K562 (cell line): ENCODE measurements around the gene MYL12B. TPM values are rescaled to one million over a fixed set of nuclear protein-coding genes. Genes with fewer than 3 reads are reported as not detected.

Source experiments
- CEBPG ChIP-seq, 3 experiments: fragments of 200-800 bp in 1 of 3; sonication (Bioruptor generic) in 1 of 3; sonication (generic) in 1 of 3; formaldehyde crosslinking in 1 of 3; IDR thresholded peaks in 2 of 3; conservative IDR thresholded peaks in 1 of 3; 2 replicates each; pipeline versions ENCODE4 v1.6.1 to v1.8.0; 2016 to 2022; ENCODE audit warnings: missing compliant biosample characterization in 2 of 3, missing genetic modification characterization in 2 of 3, mild to moderate bottlenecking in 1 of 3, missing genetic modification reagents in 1 of 3
- CHD1 ChIP-seq: fragments of 200-600 bp; sonication (generic); IDR thresholded peaks from one replicate; pipeline ENCODE4 v1.6.1; 2012; ENCODE audit warnings: mild to moderate bottlenecking, moderate library complexity, low read length, inconsistent platforms
- CREM ChIP-seq: IDR thresholded peaks from 2 replicates; pipeline ENCODE4 v1.6.1; 2014; ENCODE audit warnings: antibody characterized with exemption, low read depth
- FOXM1 ChIP-seq, 2 experiments: fragments of 450-650 bp in 1 of 2; sonication (generic) in 1 of 2; formaldehyde crosslinking in 1 of 2; IDR thresholded peaks; 2 replicates each; pipeline versions ENCODE4 v1.6.1 to v1.9.0; 2017 to 2022; ENCODE audit warnings: low read depth in 2 of 2, mild to moderate bottlenecking in 2 of 2, missing genetic modification reagents in 1 of 2, moderate library complexity in 1 of 2
- ILF3 ChIP-seq: fragments of 450-650 bp; IDR thresholded peaks from 2 replicates; pipeline ENCODE4 v1.6.1; 2018; ENCODE audit warnings: antibody characterized with exemption, mild to moderate bottlenecking, moderate library complexity, borderline replicate concordance
- KAT7 ChIP-seq: sonication (generic); formaldehyde crosslinking; IDR thresholded peaks from 2 replicates; pipeline ENCODE4 v1.8.0; 2022; ENCODE audit warnings: missing genetic modification reagents, mild to moderate bottlenecking, borderline replicate concordance
- POLR3A ChIP-seq: IDR thresholded peaks from 2 replicates; pipeline ENCODE4 v1.6.1; 2011; ENCODE audit warnings: borderline replicate concordance, mild to moderate bottlenecking, moderate library complexity; ENCODE audit not compliant: insufficient read length, insufficient read depth; ENCODE audit errors: extremely low read depth
- RCOR1 ChIP-seq, 2 experiments: IDR thresholded peaks; 2 replicates each; pipeline ENCODE4 v1.6.1; 2012; ENCODE audit warnings: low read depth in 2 of 2, low read length in 2 of 2, borderline replicate concordance in 1 of 2, improper control_type of control experiment in 1 of 2
- TAF15 ChIP-seq: fragments of 200-400 bp; formaldehyde crosslinking; IDR thresholded peaks from 2 replicates; pipeline ENCODE4 v1.6.1; 2017; ENCODE audit warnings: mild to moderate bottlenecking, low read depth, low read length, moderate library complexity
- YY1 ChIP-seq, 3 experiments: IDR thresholded peaks; 2 replicates each; pipeline ENCODE4 v1.6.1; 2011; ENCODE audit warnings: low read length in 2 of 3, mild to moderate bottlenecking in 2 of 3, moderate library complexity in 2 of 3, borderline replicate concordance in 1 of 3, control low read depth in 1 of 3, low read depth in 1 of 3; ENCODE audit not compliant: insufficient read depth in 3 of 3, insufficient replicate concordance in 2 of 3, control insufficient read depth in 1 of 3, insufficient read length in 1 of 3; ENCODE audit errors: extremely low read depth in 1 of 3
- polyA plus RNA-seq, 8 experiments: library from polyadenylated mRNA; depleted of rRNA in 4 of 8; stranded (reverse) in 5 of 8; unstranded in 3 of 8; fragments of >200 nt; fragmentation: Nextera tagmentation in 2 of 8; fragmentation: Illumina TruSeq in 1 of 8; extraction: Ambion mirVana in 2 of 8; extraction: Trizol in 1 of 8; gene quantifications; 2 replicates each; pipeline versions ENCODE4 v1.2.1 to v1.2.3, GENCODE V29; 2011 to 2014; ENCODE audit warnings: inconsistent platforms in 1 of 8, missing spikeins in 1 of 8
- total RNA-seq, 7 experiments: library from RNA; depleted of rRNA in 6 of 7; stranded (reverse); fragments of >200 nt in 6 of 7; fragmentation: Illumina TruSeq in 2 of 7; extraction: Trizol in 2 of 7; gene quantifications; 2 replicates each; pipeline versions ENCODE4 v1.2.1 to v1.2.3, GENCODE V29; 2011 to 2021; ENCODE audit warnings: low replicate concordance in 1 of 7
- TF ChIP-seq, protein P1 (sequence below), 2 experiments: IDR thresholded peaks in 1 of 2; conservative IDR thresholded peaks in 1 of 2; 2 replicates each; pipeline ENCODE4 v1.6.1; 2016; ENCODE audit warnings: low read depth in 2 of 2, mild to moderate bottlenecking in 1 of 2, missing compliant biosample characterization in 1 of 2, missing genetic modification characterization in 1 of 2, moderate library complexity in 1 of 2
- TF ChIP-seq, protein P2 (sequence below): fragments of 250-450 bp; sonication (Bioruptor Pico); IDR thresholded peaks from 2 replicates; pipeline ENCODE4 v1.5.0; 2020; ENCODE audit warnings: mild to moderate bottlenecking, borderline replicate concordance
- TF ChIP-seq, protein P3 (sequence below): fragments of 200-800 bp; sonication (Bioruptor generic); IDR thresholded peaks from 2 replicates; pipeline ENCODE4 v1.6.1; 2016; ENCODE audit warnings: missing genetic modification characterization, missing compliant biosample characterization

Gene MYL12B
- total and polyA plus RNA-seq, 9 of the 15 experiments (the other 6 are each of a cell fraction or from before 2014, with no cell fraction given), result 220 to 995 (median 463) TPM

DNA sequence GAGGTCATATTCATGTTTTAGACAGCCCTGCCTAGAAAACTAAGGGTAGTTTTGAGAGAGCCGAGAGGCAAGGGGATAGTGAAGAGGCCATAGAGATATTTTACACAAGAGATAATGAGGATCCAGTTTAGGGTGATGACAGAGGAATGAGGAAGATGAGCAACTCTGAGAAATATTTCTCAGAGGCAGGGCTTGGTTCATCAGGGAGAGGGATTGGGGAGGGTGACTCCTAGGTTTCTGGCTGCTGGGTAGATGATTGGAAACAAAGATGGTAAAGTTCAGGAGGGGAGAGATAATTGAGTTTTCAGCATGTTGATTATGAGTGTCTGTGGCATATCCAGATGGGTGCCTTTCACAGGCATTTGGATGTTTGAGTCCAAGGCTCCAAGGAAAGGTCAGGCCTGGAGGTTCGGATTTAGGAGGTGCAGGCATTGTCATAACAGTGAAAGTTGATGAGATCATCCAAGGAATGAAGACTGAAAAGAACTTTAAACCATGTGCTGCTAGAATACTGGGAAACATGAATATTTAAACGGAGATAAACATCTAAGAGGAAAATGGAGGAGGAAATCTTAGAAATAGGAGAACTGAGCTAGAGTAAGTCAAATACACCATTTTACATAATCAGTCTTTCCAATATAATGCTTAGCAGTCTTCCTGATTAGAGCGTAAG is 7.4 kb downstream of the MYL12B start (continued):
- no peak for TF ChIP-seq CHD1
- TF ChIP-seq RCOR1 (IDR thresholded peaks at IDR 0.05; ENCODE audit: borderline replicate concordance in 1 of 2, low read depth in 2 of 2, low read length in 2 of 2), result peak in 1 of 2 experiments; percentile 22; a peak in 1 of 4 replicates
- TF ChIP-seq ILF3, result no peak
- TF ChIP-seq YY1 (IDR thresholded peaks at IDR 0.05; ENCODE audit: borderline replicate concordance in 1 of 3, control insufficient read depth in 1 of 3, extremely low read depth in 1 of 3, insufficient read depth in 3 of 3, insufficient read length in 1 of 3, insufficient replicate concordance in 2 of 3, low read depth in 1 of 3, low read length in 2 of 3), result no peak
- no peak for TF ChIP-seq CREM
- TF ChIP-seq, protein P1, sequence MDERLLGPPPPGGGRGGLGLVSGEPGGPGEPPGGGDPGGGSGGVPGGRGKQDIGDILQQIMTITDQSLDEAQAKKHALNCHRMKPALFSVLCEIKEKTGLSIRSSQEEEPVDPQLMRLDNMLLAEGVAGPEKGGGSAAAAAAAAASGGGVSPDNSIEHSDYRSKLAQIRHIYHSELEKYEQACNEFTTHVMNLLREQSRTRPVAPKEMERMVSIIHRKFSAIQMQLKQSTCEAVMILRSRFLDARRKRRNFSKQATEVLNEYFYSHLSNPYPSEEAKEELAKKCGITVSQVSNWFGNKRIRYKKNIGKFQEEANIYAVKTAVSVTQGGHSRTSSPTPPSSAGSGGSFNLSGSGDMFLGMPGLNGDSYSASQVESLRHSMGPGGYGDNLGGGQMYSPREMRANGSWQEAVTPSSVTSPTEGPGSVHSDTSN (CRISPR knock-in tag; IDR thresholded peaks at IDR 0.05; ENCODE audit: low read depth), result no peak
- TF ChIP-seq, protein P1 (tag; conservative IDR thresholded peaks at IDR 0.05; ENCODE audit: low read depth), result peak; percentile 75
- TF ChIP-seq CEBPG (CRISPR knock-in tag; IDR thresholded peaks at IDR 0.05), result peak; percentile 70; the same call in 1 of the 2 replicates
- TF ChIP-seq CEBPG (tag; conservative IDR thresholded peaks at IDR 0.05 in 1 of 2, IDR thresholded peaks at IDR 0.05 in 1 of 2), result peak in 1 of 2 experiments; percentile 60; a peak in 2 of 4 replicates
- TF ChIP-seq, protein P2, sequence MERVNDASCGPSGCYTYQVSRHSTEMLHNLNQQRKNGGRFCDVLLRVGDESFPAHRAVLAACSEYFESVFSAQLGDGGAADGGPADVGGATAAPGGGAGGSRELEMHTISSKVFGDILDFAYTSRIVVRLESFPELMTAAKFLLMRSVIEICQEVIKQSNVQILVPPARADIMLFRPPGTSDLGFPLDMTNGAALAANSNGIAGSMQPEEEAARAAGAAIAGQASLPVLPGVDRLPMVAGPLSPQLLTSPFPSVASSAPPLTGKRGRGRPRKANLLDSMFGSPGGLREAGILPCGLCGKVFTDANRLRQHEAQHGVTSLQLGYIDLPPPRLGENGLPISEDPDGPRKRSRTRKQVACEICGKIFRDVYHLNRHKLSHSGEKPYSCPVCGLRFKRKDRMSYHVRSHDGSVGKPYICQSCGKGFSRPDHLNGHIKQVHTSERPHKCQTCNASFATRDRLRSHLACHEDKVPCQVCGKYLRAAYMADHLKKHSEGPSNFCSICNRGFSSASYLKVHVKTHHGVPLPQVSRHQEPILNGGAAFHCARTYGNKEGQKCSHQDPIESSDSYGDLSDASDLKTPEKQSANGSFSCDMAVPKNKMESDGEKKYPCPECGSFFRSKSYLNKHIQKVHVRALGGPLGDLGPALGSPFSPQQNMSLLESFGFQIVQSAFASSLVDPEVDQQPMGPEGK (CRISPR knock-in tag), result no peak
- no peak for TF ChIP-seq KAT7 (CRISPR knock-in tag)
- no peak for TF ChIP-seq FOXM1 (IDR thresholded peaks at IDR 0.05; ENCODE audit: low read depth)
- TF ChIP-seq FOXM1 (CRISPR knock-in tag; IDR thresholded peaks at IDR 0.05; ENCODE audit: low read depth), result no peak
- TF ChIP-seq TAF15, result no peak
- TF ChIP-seq, protein P3, sequence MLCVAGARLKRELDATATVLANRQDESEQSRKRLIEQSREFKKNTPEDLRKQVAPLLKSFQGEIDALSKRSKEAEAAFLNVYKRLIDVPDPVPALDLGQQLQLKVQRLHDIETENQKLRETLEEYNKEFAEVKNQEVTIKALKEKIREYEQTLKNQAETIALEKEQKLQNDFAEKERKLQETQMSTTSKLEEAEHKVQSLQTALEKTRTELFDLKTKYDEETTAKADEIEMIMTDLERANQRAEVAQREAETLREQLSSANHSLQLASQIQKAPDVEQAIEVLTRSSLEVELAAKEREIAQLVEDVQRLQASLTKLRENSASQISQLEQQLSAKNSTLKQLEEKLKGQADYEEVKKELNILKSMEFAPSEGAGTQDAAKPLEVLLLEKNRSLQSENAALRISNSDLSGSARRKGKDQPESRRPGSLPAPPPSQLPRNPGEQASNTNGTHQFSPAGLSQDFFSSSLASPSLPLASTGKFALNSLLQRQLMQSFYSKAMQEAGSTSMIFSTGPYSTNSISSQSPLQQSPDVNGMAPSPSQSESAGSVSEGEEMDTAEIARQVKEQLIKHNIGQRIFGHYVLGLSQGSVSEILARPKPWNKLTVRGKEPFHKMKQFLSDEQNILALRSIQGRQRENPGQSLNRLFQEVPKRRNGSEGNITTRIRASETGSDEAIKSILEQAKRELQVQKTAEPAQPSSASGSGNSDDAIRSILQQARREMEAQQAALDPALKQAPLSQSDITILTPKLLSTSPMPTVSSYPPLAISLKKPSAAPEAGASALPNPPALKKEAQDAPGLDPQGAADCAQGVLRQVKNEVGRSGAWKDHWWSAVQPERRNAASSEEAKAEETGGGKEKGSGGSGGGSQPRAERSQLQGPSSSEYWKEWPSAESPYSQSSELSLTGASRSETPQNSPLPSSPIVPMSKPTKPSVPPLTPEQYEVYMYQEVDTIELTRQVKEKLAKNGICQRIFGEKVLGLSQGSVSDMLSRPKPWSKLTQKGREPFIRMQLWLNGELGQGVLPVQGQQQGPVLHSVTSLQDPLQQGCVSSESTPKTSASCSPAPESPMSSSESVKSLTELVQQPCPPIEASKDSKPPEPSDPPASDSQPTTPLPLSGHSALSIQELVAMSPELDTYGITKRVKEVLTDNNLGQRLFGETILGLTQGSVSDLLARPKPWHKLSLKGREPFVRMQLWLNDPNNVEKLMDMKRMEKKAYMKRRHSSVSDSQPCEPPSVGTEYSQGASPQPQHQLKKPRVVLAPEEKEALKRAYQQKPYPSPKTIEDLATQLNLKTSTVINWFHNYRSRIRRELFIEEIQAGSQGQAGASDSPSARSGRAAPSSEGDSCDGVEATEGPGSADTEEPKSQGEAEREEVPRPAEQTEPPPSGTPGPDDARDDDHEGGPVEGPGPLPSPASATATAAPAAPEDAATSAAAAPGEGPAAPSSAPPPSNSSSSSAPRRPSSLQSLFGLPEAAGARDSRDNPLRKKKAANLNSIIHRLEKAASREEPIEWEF (CRISPR knock-in tag), result no peak
- no peak for TF ChIP-seq POLR3A
